Stimulated activated memory B cell treated with anti-CD40 and anti-IgM and Interleukin-4, amounts not matched to agents 10 μg/mL and 1 μg/mL and 100 μg/mL, for 72 hours (primary cell): Measurements from ENCODE around the gene PTPRCAP.
A peak's percentile ranks its signal among the peaks of the same experiment; 100 is the strongest.
"Not testable (repeated sequence)": the region's sequence is repeated elsewhere in the genome, so short reads cannot be mapped to it uniquely, and the experiment has no call there.

ENCODE experiments used
- ATAC-seq: fragments of 150-1000 bp; cut with Tn5 transposase; 2 replicates; pipeline ENCODE4 v1.10.0; 2021
- H3K27ac Mint-ChIP-seq: one replicate; pipeline ENCODE4 v1.8.0; 2022; ENCODE audit warnings: mild to moderate bottlenecking, mixed read lengths
- H3K27me3 Mint-ChIP-seq: one replicate; pipeline ENCODE4 v1.8.0; 2022; ENCODE audit warnings: mixed read lengths
- H3K36me3 Mint-ChIP-seq: one replicate; pipeline ENCODE4 v1.8.0; 2022; ENCODE audit warnings: mixed read lengths
- H3K4me1 Mint-ChIP-seq: one replicate; pipeline ENCODE4 v1.8.0; 2022; ENCODE audit warnings: mixed read lengths
- H3K4me3 Mint-ChIP-seq: one replicate; pipeline ENCODE4 v1.8.0; 2022; ENCODE audit warnings: mild to moderate bottlenecking, moderate library complexity, mixed read lengths
- H3K9me3 Mint-ChIP-seq: one replicate; pipeline ENCODE4 v1.8.0; 2022; ENCODE audit warnings: mixed read lengths

Gene PTPRCAP

DNA sequence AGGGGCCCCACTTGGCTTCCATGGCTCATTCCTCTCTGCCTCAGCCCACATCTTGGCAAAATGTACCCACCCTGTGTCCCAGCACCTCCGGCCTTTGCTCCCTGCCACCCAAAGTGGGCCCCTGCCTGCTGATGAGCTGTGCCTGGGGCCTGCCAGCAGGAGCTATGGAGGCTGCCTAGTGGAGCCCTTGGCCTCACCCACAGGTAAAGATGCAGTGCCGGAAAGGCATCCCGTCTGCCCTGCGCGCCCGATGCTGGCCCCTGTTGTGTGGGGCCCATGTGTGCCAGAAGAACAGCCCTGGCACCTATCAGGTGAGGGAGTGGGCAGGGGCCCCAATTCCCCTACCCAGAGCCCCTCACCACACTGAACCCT, 32.3 kb downstream of the PTPRCAP start:
- H3K4me3 Mint-ChIP-seq: peak overlapping the region; percentile 86
- peaks cover 18% of the 10 kb centered on the region for H3K36me3 Mint-ChIP-seq
- no peaks in the 10 kb centered on the region for H3K27me3 Mint-ChIP-seq
- H3K27ac Mint-ChIP-seq: peak overlapping the region; percentile 75
- H3K4me1 Mint-ChIP-seq: peaks cover 75% of the 10 kb centered on the region
- H3K9me3 Mint-ChIP-seq: no peaks in the 10 kb centered on the region
- no peak for ATAC-seq

- Mint-ChIP-seq H3K9me3 (no peaks in the 10 kb centered on the region), H3K27ac (peak overlapping the region; percentile 75), H3K27me3 (no peaks in the 10 kb centered on the region), H3K36me3 (peaks cover 18% of the 10 kb centered on the region), H3K4me1 (peaks cover 73% of the 10 kb centered on the region), H3K4me3 (peak overlapping the region; percentile 86)
- no peak for ATAC-seq
These were observed 32.8 kb downstream of the PTPRCAP start for GRCh38 chr11:67404515-67405195.

GRCh38 chr11:67403085-67403484, 34.4 kb downstream of the PTPRCAP start:
- Mint-ChIP-seq H3K4me1 (peaks cover 62% of the 10 kb centered on the region), H3K27ac (peak overlapping the region; percentile 75), H3K4me3 (peak overlapping the region; percentile 86), H3K36me3 (peaks cover 24% of the 10 kb centered on the region)
- H3K27me3 Mint-ChIP-seq, ATAC-seq, H3K9me3 Mint-ChIP-seq: not testable (repeated sequence)

DNA sequence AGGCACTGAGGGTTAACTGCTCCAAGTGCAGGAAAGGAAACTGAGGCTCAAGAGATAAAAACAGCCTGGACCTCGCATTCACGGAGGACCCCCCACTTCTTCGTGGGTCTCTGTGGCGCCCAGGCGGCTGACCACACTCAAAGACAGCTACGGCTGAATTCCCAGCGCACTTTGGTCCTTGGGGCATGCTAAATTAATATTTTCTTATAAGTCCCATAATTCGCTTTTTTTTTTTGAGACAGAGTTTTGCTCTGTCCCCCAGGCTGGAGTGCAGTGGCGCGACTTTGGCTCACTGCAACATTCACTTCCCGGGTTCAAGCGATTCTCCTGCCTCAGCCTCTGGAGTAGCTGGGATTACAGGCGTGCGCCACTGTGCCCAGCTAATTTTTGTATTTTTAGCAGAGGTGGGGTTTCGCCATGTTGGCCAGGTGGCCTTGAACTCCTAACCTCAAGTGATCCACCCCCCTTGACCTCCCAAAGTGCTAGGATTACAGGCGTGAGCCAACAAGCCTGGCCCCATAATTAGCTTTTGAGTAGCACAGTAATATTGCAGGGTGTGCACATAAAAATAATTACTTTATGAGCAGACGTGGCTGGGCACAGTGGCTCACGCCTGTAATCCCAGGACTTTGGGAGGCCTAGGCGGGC, 35.2 kb downstream of the PTPRCAP start:
- H3K4me1 Mint-ChIP-seq: peaks cover 60% of the 10 kb centered on the region
- H3K4me3 Mint-ChIP-seq: peak overlapping the region; percentile 86
- not testable (repeated sequence) for H3K9me3 Mint-ChIP-seq, H3K27me3 Mint-ChIP-seq, ATAC-seq
- peak overlapping the region; percentile 75 for H3K27ac Mint-ChIP-seq
- peaks cover 30% of the 10 kb centered on the region for H3K36me3 Mint-ChIP-seq

- peak within 1 kb of the TSS; percentile 75 for H3K27ac Mint-ChIP-seq
- H3K36me3 Mint-ChIP-seq: peaks cover 30% of the 10 kb centered on the region
- peak within 1 kb of the TSS; percentile 89 for H3K4me3 Mint-ChIP-seq
- H3K27me3 Mint-ChIP-seq: no peaks in the 10 kb centered on the region
- H3K9me3 Mint-ChIP-seq: no peaks in the 10 kb centered on the region
- H3K4me1 Mint-ChIP-seq: peaks cover 60% of the 10 kb centered on the region
- peak; percentile 87 for ATAC-seq
These were observed 35.8 kb downstream of the PTPRCAP start, which contains the start of gene PPP1CA for GRCh38 chr11:67401495-67402191. PPP1CA (minus strand) TSS chr11:67401858; CDS start chr11:67401782, 76 bp downstream.

DNA sequence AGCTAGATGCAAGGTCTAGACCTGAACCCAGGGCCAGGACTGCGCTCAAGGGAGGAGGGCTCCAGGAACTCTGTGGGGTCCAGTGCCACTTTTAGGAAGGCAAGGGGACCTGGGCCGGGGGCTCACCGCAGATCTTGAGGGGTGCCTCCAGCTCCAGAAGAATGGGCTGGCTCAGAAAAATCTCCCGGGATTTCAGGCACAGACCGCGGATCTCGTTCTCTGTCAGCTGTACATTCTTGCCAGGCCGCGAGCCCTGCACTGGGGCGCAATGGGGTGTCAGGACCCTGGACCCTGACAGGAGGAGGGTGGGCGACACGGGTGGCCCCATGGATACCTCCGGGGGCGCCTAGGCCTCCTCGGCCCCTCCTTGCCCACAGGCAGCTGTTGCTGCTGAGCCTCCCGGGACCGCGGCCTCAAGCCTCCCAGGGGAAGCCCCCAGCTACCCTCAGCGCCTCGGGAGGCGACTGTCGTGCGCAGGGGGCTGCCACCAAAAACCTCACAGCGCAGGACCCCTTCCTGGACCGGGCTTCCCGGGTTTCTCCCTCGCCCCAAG, 36.5 kb downstream of the PTPRCAP start:
- Mint-ChIP-seq H3K4me3 (peak overlapping the region; percentile 89), H3K27ac (peak overlapping the region; percentile 75), H3K27me3 (no peaks in the 10 kb centered on the region), H3K4me1 (peaks cover 60% of the 10 kb centered on the region), H3K9me3 (no peaks in the 10 kb centered on the region), H3K36me3 (peaks cover 30% of the 10 kb centered on the region)
- peak; percentile 42 for ATAC-seq

DNA sequence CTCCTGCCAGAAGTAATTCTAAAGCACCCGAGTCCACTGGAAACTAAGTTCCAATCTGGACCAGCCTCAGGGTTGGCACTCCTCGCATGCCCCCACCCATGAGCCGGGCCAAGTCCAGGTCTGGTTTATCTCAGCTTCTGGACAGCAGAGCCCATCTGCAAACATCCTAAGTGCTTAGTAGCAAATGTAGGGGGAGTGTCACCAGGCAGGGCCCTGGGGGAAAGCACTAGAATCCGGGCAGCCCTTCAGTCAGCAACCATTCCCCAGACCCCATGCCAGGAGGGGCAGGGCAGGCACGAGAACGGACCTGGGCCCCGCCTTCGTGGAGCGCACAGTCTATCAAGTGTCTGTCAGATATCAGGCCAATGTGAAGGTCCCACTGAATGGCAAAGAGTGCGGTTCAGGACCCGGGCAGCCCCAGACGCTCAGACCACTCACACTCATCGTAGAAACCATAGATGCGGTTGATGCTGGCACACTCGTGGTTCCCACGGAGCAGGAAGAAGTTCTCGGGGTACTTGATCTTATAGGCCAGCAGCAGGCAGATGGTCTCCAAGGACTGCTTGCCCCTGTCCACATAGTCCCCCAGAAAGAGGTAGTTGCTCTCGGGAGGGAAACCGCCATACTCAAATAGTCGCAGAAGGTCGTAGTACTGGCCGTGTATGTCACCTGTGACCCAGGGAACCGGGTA, 37.1 kb downstream of the PTPRCAP start:
- Mint-ChIP-seq H3K4me1 (peaks cover 55% of the 10 kb centered on the region), H3K27ac (peak overlapping the region; percentile 75), H3K9me3 (no peaks in the 10 kb centered on the region), H3K4me3 (peak overlapping the region; percentile 89), H3K27me3 (no peaks in the 10 kb centered on the region), H3K36me3 (peaks cover 31% of the 10 kb centered on the region)
- ATAC-seq: no peak

GRCh38 chr11:67398661-67399563, 38.6 kb downstream of the PTPRCAP start:
- H3K27ac Mint-ChIP-seq: no peak overlapping the region
- no peaks in the 10 kb centered on the region for H3K9me3 Mint-ChIP-seq
- H3K4me3 Mint-ChIP-seq: peak overlapping the region; percentile 12
- ATAC-seq: no peak
- no peaks in the 10 kb centered on the region for H3K27me3 Mint-ChIP-seq
- H3K36me3 Mint-ChIP-seq: peaks cover 34% of the 10 kb centered on the region
- H3K4me1 Mint-ChIP-seq: peaks cover 46% of the 10 kb centered on the region

- Mint-ChIP-seq H3K4me1 (peaks cover 48% of the 10 kb centered on the region), H3K36me3 (peaks cover 38% of the 10 kb centered on the region), H3K9me3 (no peaks in the 10 kb centered on the region), H3K27me3 (no peaks in the 10 kb centered on the region), H3K4me3 (no peak overlapping the region), H3K27ac (no peak overlapping the region)
- ATAC-seq: no peak
These were observed 39.4 kb downstream of the PTPRCAP start for GRCh38 chr11:67397986-67398660.

DNA sequence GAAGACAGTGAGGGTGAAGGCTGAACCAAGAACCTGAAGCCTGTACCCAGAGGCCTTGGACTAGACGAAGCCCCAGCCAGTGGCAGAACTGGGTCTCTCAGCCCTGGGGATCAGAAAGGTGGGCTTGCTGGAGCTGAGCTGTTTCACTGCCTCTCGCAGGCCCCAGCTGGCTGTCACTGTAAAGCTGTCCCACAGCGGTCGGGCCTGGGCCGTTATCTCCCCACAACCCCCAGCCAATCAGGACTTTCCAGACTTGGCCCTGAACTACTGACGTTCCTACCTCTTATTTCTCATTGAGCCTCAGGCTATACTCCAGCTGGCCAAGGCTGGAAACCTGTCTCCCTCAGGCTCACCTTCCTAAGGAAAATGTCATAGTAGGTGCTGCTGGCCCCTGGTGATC, 39.9 kb downstream of the PTPRCAP start:
- no peak for ATAC-seq
- Mint-ChIP-seq H3K27me3 (no peaks in the 10 kb centered on the region), H3K36me3 (peaks cover 38% of the 10 kb centered on the region), H3K9me3 (no peaks in the 10 kb centered on the region), H3K4me1 (peaks cover 52% of the 10 kb centered on the region), H3K27ac (no peak overlapping the region), H3K4me3 (no peak overlapping the region)

GRCh38 chr11:67396587-67397389, 40.7 kb downstream of the PTPRCAP start:
- H3K4me1 Mint-ChIP-seq: peaks cover 57% of the 10 kb centered on the region
- no peak overlapping the region for H3K4me3 Mint-ChIP-seq
- no peaks in the 10 kb centered on the region for H3K9me3 Mint-ChIP-seq
- peaks cover 38% of the 10 kb centered on the region for H3K36me3 Mint-ChIP-seq
- H3K27ac Mint-ChIP-seq: peak overlapping the region; percentile 30
- no peaks in the 10 kb centered on the region for H3K27me3 Mint-ChIP-seq
- no peak for ATAC-seq

DNA sequence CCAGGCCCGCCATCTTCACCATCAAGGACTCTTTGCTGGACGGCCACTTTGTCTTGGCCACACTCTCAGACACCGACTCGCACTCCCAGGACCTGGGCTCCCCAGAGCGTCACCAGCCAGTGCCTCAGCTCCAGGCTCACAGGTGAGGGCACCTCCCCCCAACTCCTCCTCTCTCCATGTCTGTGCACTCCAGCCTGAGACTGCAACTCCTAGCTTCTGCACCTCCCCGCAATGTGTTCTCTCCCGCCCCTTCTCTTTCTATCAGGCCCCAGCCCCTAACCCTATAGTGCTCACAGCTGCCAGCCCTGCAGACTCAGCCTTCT, 41.3 kb downstream of the PTPRCAP start:
- H3K27ac Mint-ChIP-seq: peak overlapping the region; percentile 30

DNA sequence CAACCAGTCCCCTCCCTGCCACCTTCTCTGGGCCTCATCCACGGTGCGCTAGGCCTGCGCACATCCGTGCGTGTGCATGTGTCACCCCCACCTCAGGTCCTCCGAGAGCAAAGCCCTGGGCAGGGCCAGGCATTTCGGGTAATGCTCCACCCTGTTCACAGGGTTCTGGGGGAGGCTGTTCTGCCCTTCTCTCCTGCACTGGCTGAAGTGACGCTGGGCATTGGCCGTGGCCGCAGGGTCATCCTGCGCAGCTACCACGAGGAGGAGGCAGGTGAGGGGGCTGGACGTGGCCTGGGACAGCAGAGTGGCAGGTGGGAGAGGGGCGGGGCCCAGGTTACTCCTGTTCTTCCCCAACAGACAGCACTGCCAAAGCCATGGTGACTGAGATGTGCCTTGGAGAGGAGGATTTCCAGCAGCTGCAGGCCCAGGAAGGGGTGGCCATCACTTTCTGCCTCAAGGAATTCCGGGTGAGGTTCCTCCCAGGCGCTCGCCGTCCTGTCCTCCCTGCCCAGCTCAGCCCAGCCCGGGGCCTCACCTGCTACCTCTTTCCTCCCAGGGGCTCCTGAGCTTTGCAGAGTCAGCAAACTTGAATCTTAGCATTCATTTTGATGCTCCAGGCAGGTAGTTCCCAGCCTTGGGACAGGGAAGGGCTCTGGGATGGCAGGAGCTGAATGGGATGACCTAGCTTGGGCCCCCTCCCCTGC, 41.8 kb downstream of the PTPRCAP start:
- no peak for ATAC-seq
- H3K9me3 Mint-ChIP-seq: no peaks in the 10 kb centered on the region
- H3K27ac Mint-ChIP-seq: peak overlapping the region; percentile 30
- H3K4me3 Mint-ChIP-seq: no peak overlapping the region
- H3K36me3 Mint-ChIP-seq: peaks cover 37% of the 10 kb centered on the region
- no peaks in the 10 kb centered on the region for H3K27me3 Mint-ChIP-seq
- H3K4me1 Mint-ChIP-seq: peaks cover 63% of the 10 kb centered on the region

More for the DNA sequence above, 41.3 kb downstream of the PTPRCAP start:
- Mint-ChIP-seq H3K4me1 (peaks cover 61% of the 10 kb centered on the region), H3K9me3 (no peaks in the 10 kb centered on the region), H3K36me3 (peaks cover 38% of the 10 kb centered on the region), H3K27me3 (no peaks in the 10 kb centered on the region), H3K4me3 (no peak overlapping the region)
- ATAC-seq: no peak
